GM06990 (cell line): Measurements from ENCODE around the gene SDCCAG8.

Source experiments
- DNase-seq: peaks from one replicate; pipeline ENCODE4 v3.0.0-alpha.2; 2011; ENCODE audit not compliant: insufficient read length; ENCODE audit errors: extremely low read depth
- H3K27me3 ChIP-seq: replicated peaks from 2 replicates; pipeline ENCODE4 v1.6.0; 2011; ENCODE audit warnings: low read length; ENCODE audit not compliant: control insufficient read depth, insufficient read depth
- H3K36me3 ChIP-seq: 2 replicates; pipeline ENCODE4 v1.5.1; 2011; ENCODE audit warnings: low read length; ENCODE audit not compliant: control insufficient read depth, insufficient read depth
- H3K4me3 ChIP-seq: replicated peaks from 2 replicates; pipeline ENCODE4 v1.5.1; 2011; ENCODE audit warnings: low read depth, mild to moderate bottlenecking, control low read depth, low read length
- TF ChIP-seq, protein P1 (sequence below): IDR thresholded peaks from 2 replicates; pipeline ENCODE4 v1.5.1; 2011; ENCODE audit warnings: low read length, control low read depth, mild to moderate bottlenecking, inconsistent platforms; ENCODE audit not compliant: insufficient read depth, poor library complexity, severe bottlenecking

SDCCAG8 gene

DNA sequence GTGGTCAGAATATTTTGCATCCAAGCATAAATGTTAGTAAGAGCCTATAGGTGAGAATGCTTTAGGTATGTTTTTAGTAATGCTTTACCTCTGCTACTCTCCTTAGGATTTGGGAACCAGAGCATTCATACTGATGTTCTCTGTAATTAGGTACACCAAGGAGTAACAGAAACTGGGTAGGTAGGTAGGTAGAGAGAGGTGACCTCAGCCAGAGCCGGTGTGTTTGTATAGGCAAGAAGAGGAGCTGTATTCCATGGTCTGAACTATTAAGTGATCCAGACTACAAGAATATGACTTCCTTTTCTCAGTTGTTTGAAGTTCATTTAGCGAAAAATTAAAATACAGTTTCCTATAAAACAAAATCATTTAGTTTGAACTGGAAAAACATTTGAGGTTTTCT lies 108.5 kb downstream of the SDCCAG8 start:
- TF ChIP-seq, protein P1, sequence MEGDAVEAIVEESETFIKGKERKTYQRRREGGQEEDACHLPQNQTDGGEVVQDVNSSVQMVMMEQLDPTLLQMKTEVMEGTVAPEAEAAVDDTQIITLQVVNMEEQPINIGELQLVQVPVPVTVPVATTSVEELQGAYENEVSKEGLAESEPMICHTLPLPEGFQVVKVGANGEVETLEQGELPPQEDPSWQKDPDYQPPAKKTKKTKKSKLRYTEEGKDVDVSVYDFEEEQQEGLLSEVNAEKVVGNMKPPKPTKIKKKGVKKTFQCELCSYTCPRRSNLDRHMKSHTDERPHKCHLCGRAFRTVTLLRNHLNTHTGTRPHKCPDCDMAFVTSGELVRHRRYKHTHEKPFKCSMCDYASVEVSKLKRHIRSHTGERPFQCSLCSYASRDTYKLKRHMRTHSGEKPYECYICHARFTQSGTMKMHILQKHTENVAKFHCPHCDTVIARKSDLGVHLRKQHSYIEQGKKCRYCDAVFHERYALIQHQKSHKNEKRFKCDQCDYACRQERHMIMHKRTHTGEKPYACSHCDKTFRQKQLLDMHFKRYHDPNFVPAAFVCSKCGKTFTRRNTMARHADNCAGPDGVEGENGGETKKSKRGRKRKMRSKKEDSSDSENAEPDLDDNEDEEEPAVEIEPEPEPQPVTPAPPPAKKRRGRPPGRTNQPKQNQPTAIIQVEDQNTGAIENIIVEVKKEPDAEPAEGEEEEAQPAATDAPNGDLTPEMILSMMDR, result no peak
- H3K36me3 ChIP-seq, result no peaks in the 10 kb centered on the region
- DNase-seq, result no peak
- H3K4me3 ChIP-seq, result no peak overlapping the region
- H3K27me3 ChIP-seq, result no peaks in the 10 kb centered on the region

DNA sequence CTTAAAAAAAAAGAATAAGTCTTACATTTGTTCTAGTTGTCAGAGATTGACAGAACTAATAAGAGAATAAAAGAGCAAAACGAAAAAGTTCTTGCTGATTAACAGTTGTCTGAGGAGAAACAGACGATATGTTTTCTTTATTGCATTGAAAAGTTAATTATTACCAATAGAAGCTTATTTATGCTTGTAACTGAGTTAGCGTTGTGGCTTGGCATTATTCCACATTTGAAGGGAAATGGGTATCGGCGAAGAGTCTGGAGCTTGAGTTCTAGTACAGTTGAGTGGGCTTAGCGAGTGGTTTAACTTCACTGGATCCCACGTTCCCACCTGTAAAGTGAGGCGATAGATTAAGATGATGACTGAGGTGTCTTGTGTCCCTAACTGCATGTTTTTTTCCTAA lies 109.0 kb downstream of the SDCCAG8 start:
- H3K36me3 ChIP-seq, result no peaks in the 10 kb centered on the region
- DNase-seq, result no peak

DNA sequence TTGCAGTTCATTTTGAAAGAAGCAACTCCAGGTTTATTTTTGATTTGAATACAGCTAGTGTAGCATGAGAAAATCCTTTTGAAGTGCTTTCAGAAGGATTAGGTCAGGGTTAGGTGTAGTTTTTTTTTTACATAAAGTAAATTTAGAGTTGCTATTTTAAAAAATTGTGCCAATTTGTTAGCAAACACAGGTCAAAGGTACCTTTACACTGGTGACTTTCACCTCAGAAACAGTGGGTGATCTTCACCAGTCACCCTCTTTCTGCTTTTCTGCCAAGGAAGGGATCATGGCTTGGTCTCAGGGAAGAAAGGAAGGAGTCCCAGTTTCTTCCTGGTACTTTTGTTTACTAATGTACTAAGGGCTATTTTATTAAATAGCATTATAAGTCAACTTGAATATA lies 111.5 kb downstream of the SDCCAG8 start:
- no peak overlapping the region for H3K4me3 ChIP-seq
- no peaks in the 10 kb centered on the region for H3K27me3 ChIP-seq
- TF ChIP-seq, protein P1, result no peak
- H3K36me3 ChIP-seq, result no peaks in the 10 kb centered on the region
- no peak for DNase-seq

More for the DNA sequence above, 109.0 kb downstream of the SDCCAG8 start:
- H3K4me3 ChIP-seq, result no peak overlapping the region
- no peaks in the 10 kb centered on the region for H3K27me3 ChIP-seq
- TF ChIP-seq, protein P1, result no peak

DNA sequence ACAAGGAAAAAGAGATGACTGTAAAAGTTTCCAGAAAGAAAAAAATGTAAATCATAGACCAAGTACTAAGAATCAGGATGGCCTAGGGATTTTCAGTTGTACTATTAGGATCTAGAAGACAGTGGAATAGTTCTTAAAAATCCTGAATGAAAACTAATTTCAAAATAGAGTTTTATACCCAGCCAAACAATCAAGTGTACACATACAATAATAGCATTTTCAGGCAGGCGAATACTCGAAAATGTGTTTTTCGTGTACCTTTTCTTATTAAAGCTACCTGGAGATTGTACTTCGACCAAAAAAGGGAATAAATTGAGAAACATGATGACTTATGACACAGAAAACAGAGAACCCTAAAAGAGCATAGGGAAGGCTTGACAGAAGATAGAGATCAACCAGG lies 118.6 kb downstream of the SDCCAG8 start:
- H3K4me3 ChIP-seq, result no peak overlapping the region
- TF ChIP-seq, protein P1, result no peak
- DNase-seq, result no peak
- H3K36me3 ChIP-seq, result no peaks in the 10 kb centered on the region; the same call in 1 of the 2 replicates
- no peaks in the 10 kb centered on the region for H3K27me3 ChIP-seq

DNA sequence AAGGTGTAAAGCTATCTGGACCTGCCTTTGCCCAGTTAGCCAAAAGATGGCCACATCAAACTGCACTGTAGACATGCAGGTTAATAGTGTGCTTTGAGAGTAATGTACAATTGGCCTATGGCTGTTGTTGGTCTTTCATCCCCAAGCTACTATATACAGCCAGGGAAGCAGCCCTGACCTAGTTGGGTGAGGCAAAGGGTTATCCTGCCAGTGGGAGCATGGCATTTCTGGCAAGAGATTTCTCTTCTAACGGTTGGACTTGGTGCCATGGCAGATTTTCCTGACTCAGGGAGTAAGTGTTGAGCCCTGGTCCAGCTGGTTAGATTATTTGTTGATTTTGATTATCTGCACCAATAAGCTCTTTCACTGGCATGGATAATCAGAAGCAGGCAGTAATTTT lies 119.8 kb downstream of the SDCCAG8 start:
- Histone ChIP-seq H3K4me3 (no peak overlapping the region), H3K36me3 (no peaks in the 10 kb centered on the region; the same call in 1 of the 2 replicates), H3K27me3 (no peaks in the 10 kb centered on the region)
- DNase-seq, result no peak
- TF ChIP-seq, protein P1, result no peak

DNA sequence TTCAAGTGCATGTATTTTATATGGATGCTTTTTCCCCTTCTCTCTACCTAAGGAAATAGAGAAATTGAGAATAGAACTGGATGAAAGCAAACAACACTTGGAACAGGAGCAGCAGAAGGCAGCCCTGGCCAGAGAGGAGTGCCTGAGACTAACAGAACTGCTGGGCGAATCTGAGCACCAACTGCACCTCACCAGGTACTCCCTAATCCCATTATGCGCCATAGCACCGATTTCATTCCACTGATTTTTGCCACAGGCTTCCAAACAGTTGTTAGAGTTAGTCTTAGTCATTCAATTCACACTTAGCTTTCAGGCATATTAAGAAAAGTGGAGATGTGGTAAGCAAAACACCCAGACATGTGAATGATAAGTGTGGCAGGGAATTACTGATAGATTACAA lies 122.8 kb downstream of the SDCCAG8 start:
- Histone ChIP-seq H3K27me3 (no peaks in the 10 kb centered on the region), H3K4me3 (no peak overlapping the region), H3K36me3 (no peaks in the 10 kb centered on the region; the same call in 1 of the 2 replicates)
- TF ChIP-seq, protein P1, result no peak
- DNase-seq, result no peak
